Lower leg skin (tissue), 4 donors: Measurements from ENCODE around the gene CYTH1. TPM values are rescaled to one million over a fixed set of nuclear protein-coding genes. Genes with fewer than 3 reads are reported as not detected.

Experiments
- DNase-seq, 2 donors: peaks; one replicate each; pipeline ENCODE4 v3.0.0-alpha.2; 2019; ENCODE audit warnings: low spot score in 2 of 2
- H3K4me3 ChIP-seq: fragments of 200-600 bp; sonication (generic); 2 replicates; pipeline ENCODE4 v1.5.1; 2017; ENCODE audit warnings: mild to moderate bottlenecking, low read depth; ENCODE audit not compliant: poor library complexity, severe bottlenecking
- CTCF ChIP-seq, 3 donors: fragments of 450-650 bp; IDR thresholded peaks; one replicate each; pipeline ENCODE4 v1.5.1; 2016; ENCODE audit warnings: antibody characterized with exemption in 3 of 3, mild to moderate bottlenecking in 3 of 3, moderate library complexity in 2 of 3
- POLR2A ChIP-seq, 2 donors: fragments of 450-650 bp; IDR thresholded peaks; one replicate each; pipeline ENCODE4 v1.6.1; 2016 to 2017; ENCODE audit warnings: antibody characterized with exemption in 2 of 2, mild to moderate bottlenecking in 1 of 2, moderate library complexity in 1 of 2
- WGBS, 2 donors: methylation state at CpG; one replicate each; pipeline ENCODE4 v1.1.5; 2018; 5-methylcytosine and 5-hydroxymethylcytosine counted together
- intact Hi-C: fragments of 100-400 bp; cut with DNase I; formaldehyde crosslinking; loops from one replicate; pipeline ENCODE4 v1.15.0; 2023; ENCODE audit warnings: low total_unique reads
- total RNA-seq, 4 donors: library from RNA; depleted of rRNA; stranded (reverse); fragments of >200 nt; gene quantifications; one replicate each; pipeline ENCODE4 v1.1.0, GENCODE V29; 2016

The CYTH1 gene
- total RNA-seq, 4 donors from 2014 or later: 53.7 to 79.4 (median 63.9) TPM

DNA sequence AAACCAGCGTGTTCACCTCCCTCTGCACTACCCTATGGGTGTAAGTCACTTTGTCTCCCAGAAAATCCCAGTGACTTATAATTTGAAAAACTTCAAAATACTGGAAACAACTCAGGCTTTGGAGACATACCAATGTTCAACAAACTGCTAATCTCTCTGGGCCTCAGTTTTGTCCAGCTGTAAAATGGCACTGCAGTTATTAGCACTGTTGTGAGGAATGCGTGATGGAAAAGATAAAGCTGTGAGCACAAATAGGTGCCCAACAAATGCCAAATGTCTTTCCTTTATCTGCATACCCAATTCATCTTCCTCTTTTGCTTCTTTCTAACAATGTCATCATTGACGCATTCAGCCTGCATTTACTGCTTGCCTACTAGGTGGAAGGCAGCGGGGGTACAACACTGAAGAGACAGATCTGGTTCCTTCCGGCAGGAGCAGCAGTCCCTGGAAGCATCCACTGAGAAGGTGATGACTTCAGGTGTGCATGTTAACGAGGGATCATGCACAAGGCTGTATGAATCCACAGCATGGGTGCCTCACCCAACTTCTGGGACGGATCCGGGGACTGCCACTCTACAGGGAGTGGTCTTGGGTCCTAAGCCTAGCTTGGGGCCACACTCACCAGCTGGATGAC is 63.4 kb downstream of the CYTH1 start:
- TF ChIP-seq CTCF (IDR thresholded peaks at IDR 0.05) (no peak), POLR2A (IDR thresholded peaks at IDR 0.05) (no peak)
- no peak for DNase-seq
- WGBS, 2 donors: 69 to 70% methylated on average over 8 of the region's 8 CpGs
- H3K4me3 ChIP-seq: no peak overlapping the region
- intact Hi-C loops: no loop called here

DNA sequence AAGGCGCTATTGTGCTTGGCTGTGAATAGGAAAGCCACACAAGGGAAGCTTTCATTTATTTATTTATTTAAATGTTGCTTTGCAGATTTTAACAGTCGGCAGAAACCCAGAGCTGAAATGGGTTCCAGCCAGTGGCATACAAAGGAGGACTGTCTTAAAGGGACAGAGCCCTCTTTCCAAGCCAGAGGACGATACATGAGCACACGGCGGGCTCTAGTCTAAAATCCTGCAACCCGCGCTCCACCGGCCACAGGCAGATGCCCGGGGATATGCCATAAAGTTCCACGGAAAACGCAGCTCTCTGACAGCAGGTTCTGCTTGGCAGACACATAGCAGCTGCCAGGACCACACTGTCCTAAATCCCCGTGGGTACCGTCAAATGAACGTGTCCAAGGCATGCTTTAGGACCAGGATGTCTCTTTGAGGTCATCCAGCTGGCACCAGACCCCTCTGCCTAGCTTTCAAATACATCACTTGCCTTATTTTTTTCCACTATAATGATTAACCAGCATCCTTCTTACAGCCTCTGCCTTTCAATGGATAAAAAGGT is 64.6 kb downstream of the CYTH1 start:
- H3K4me3 ChIP-seq: no peak overlapping the region
- TF ChIP-seq CTCF (IDR thresholded peaks at IDR 0.05) (no peak), POLR2A (IDR thresholded peaks at IDR 0.05) (no peak)
- intact Hi-C loops: no loop called here
- WGBS, 2 donors: 9 to 14% methylated on average over 14 of the region's 14 CpGs
- no peak for DNase-seq

DNA sequence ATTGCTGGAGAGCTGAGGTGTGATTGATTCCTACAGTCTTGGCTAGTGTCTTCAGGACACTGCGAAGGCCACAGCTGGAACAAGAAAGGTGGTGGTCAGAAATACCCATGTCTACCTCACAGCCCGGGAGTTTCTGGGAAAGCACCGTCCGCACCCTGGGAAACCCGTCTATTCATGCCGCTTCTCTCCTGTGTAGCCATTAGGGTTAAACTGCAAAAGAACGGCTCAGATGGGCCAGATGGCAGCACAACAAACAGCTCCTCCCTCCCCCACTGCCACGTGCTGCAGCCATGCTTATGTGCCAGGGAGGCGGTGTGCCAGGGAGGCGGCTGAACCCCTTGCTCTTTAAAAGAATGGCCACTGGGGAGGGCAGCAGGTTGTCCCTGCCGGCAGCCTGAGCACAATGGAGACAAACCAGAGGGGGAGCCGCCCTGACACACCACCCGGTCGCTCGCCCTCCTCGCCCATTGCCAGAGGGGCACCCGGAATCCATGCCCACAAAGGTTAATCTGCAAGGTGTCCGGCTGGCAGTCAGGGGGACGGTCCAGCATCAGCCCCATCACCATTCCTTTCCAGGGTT is 65.2 kb downstream of the CYTH1 start:
- intact Hi-C loops: no loop called here
- peak; percentile 63 to 92 for DNase-seq
- TF ChIP-seq CTCF (IDR thresholded peaks at IDR 0.05) (no peak), POLR2A (IDR thresholded peaks at IDR 0.05) (no peak)
- H3K4me3 ChIP-seq: no peak overlapping the region
- 7% methylated on average over 16 to 19 of the region's 19 CpGs for WGBS, 2 donors

DNA sequence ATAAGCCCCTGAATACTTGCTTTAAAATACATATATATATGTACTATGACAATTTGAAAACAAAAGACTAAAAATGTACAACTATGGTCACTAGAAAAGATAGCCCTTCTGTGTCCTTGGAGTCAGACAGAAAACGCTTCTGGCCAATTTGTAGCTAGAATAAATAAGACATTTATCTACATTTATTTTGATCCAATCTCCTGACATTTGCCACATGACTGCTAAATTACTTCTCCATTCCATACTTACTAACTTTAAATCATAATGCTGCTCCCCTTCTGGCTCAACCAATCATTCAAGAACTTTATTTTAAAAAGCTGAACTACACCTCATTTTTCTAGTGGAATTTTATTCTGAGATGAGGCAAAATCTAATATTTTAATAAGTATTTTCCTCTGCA is 65.8 kb downstream of the CYTH1 start:
- intact Hi-C loops: no loop called here
- TF ChIP-seq CTCF (IDR thresholded peaks at IDR 0.05) (no peak), POLR2A (IDR thresholded peaks at IDR 0.05) (no peak)
- DNase-seq: no peak
- H3K4me3 ChIP-seq: no peak overlapping the region
- WGBS, 2 donors: 48 to 52% methylated on average over 1 of the region's 1 CpG

GRCh38 chr17:78715876-78716275 is 66.2 kb downstream of the CYTH1 start:
- WGBS, 2 donors: 59 to 71% methylated on average over 1 of the region's 1 CpG
- intact Hi-C loops: no loop called here
- H3K4me3 ChIP-seq: no peak overlapping the region
- TF ChIP-seq POLR2A (IDR thresholded peaks at IDR 0.05) (no peak), CTCF (IDR thresholded peaks at IDR 0.05) (no peak)
- no peak for DNase-seq
